ENCODE data around the gene PIK3C2G. TPM values are rescaled to one million over a fixed set of nuclear protein-coding genes. Genes with fewer than 3 reads are reported as not detected.

Gene PIK3C2G
- total and polyA plus RNA-seq, 2 of the 13 experiments (the other 11 are each of a cell fraction or from before 2014, with no cell fraction given), result not detected

DNA sequence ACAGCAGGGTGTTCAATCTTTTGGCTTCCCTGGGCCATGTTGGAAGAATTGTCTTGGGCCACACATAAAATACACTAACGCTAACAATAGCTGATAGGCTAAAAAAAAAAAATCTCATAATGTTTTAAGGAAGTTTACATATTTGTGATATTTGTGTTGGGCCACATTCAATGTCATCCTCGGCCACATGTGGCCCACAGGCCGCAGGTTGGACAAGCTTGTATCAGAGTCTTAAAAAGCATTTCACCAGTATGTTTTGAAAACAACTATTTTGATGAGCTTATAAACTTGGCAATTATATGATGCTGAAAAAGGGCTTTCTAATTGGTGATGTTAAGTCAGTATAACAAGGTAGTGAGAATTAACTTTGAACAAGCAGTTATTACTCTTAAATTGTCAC is 78.9 kb downstream of the PIK3C2G start:
- DNase-seq (ENCODE audit: low spot score) (no peak), ATAC-seq (no peak), FAIRE-seq (no peak)
- WGBS (ENCODE audit: low lambda C conversion rate), result 3% methylated on average over 3 of the region's 3 CpGs
- H3K4me3 ChIP-seq (replicated peaks in 1 of 3; ENCODE audit: insufficient read depth in 1 of 3, low read depth in 2 of 3, low read length in 3 of 3), result no peak overlapping the region
- H4K20me1 ChIP-seq (ENCODE audit: insufficient read depth, low read length), result no peaks in the 10 kb centered on the region
- no peak overlapping the region for H3K9ac ChIP-seq (ENCODE audit: insufficient read depth, low read depth, low read length)
- no peaks in the 10 kb centered on the region for H3K36me3 ChIP-seq (replicated peaks in 1 of 2; ENCODE audit: control insufficient read depth in 1 of 2, insufficient read depth in 2 of 2, low read length in 2 of 2)
- H3K4me1 ChIP-seq (ENCODE audit: insufficient read depth, low read length), result no peaks in the 10 kb centered on the region
- CTCF ChIA-PET (ENCODE audit: low intra/inter-chr PET ratio, low total read pairs), result no interaction called here
- intact Hi-C loops (cut with micrococcal nuclease; ENCODE audit: unreplicated experiment), result no loop called here
- no peak overlapping the region for H3K27ac ChIP-seq (ENCODE audit: extremely low read length, insufficient read depth, low read length)
- H3K27me3 ChIP-seq (ENCODE audit: control insufficient read depth in 1 of 2, insufficient read depth in 2 of 2, low read length in 2 of 2), result no peaks in the 10 kb centered on the region
- H3K79me2 ChIP-seq (ENCODE audit: insufficient read depth, low read length), result no peaks in the 10 kb centered on the region
- BruUV-seq (replicated peaks), result no TSS peak
- H3K4me2 ChIP-seq (ENCODE audit: low read depth, low read length), result no peak overlapping the region
- in situ Hi-C loops (cut with HindIII; ENCODE audit: extremely low pct_ligation_motif_present, low pct_unique_long_range_greater_than_20kb), result no loop called here
- no peaks in the 10 kb centered on the region for H3K9me3 ChIP-seq (ENCODE audit: low read length)
- POLR2A ChIA-PET, result no interaction called here
- no peak overlapping the region for H2AFZ ChIP-seq (ENCODE audit: low read length)
- TF ChIP-seq, protein P1, sequence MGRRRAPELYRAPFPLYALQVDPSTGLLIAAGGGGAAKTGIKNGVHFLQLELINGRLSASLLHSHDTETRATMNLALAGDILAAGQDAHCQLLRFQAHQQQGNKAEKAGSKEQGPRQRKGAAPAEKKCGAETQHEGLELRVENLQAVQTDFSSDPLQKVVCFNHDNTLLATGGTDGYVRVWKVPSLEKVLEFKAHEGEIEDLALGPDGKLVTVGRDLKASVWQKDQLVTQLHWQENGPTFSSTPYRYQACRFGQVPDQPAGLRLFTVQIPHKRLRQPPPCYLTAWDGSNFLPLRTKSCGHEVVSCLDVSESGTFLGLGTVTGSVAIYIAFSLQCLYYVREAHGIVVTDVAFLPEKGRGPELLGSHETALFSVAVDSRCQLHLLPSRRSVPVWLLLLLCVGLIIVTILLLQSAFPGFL (CRISPR knock-in tag; IDR thresholded peaks at IDR 0.05), result no peak
- TF ChIP-seq FOXK1 (CRISPR knock-in tag; IDR thresholded peaks at IDR 0.05; ENCODE audit: borderline replicate concordance, low read depth), result no peak
- TF ChIP-seq, protein P2, sequence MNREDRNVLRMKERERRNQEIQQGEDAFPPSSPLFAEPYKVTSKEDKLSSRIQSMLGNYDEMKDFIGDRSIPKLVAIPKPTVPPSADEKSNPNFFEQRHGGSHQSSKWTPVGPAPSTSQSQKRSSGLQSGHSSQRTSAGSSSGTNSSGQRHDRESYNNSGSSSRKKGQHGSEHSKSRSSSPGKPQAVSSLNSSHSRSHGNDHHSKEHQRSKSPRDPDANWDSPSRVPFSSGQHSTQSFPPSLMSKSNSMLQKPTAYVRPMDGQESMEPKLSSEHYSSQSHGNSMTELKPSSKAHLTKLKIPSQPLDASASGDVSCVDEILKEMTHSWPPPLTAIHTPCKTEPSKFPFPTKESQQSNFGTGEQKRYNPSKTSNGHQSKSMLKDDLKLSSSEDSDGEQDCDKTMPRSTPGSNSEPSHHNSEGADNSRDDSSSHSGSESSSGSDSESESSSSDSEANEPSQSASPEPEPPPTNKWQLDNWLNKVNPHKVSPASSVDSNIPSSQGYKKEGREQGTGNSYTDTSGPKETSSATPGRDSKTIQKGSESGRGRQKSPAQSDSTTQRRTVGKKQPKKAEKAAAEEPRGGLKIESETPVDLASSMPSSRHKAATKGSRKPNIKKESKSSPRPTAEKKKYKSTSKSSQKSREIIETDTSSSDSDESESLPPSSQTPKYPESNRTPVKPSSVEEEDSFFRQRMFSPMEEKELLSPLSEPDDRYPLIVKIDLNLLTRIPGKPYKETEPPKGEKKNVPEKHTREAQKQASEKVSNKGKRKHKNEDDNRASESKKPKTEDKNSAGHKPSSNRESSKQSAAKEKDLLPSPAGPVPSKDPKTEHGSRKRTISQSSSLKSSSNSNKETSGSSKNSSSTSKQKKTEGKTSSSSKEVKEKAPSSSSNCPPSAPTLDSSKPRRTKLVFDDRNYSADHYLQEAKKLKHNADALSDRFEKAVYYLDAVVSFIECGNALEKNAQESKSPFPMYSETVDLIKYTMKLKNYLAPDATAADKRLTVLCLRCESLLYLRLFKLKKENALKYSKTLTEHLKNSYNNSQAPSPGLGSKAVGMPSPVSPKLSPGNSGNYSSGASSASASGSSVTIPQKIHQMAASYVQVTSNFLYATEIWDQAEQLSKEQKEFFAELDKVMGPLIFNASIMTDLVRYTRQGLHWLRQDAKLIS (CRISPR knock-in tag; IDR thresholded peaks at IDR 0.05), result no peak
- TF ChIP-seq, protein P3, sequence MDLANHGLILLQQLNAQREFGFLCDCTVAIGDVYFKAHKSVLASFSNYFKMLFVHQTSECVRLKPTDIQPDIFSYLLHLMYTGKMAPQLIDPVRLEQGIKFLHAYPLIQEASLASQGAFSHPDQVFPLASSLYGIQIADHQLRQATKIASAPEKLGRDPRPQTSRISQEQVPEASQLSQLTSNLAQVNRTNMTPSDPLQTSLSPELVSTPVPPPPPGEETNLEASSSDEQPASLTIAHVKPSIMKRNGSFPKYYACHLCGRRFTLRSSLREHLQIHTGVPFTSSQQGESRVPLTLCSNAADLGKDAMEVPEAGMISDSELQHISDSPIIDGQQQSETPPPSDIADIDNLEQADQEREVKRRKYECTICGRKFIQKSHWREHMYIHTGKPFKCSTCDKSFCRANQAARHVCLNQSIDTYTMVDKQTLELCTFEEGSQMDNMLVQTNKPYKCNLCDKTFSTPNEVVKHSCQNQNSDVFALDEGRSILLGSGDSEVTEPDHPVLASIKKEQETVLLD (CRISPR knock-in tag; IDR thresholded peaks at IDR 0.05; ENCODE audit: low read depth), result no peak
- TF ChIP-seq, protein P4, sequence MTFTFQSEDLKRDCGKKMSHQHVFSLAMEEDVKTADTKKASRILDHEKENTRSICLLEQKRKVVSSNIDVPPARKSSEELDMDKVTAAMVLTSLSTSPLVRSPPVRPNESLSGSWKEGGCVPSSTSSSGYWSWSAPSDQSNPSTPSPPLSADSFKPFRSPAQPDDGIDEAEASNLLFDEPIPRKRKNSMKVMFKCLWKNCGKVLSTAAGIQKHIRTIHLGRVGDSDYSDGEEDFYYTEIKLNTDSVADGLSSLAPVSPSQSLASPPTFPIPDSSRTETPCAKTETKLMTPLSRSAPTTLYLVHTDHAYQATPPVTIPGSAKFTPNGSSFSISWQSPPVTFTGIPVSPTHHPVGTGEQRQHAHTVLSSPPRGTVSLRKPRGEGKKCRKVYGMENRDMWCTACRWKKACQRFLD (CRISPR knock-in tag; IDR thresholded peaks at IDR 0.05; ENCODE audit: borderline replicate concordance), result no peak
- TF ChIP-seq, protein P5, sequence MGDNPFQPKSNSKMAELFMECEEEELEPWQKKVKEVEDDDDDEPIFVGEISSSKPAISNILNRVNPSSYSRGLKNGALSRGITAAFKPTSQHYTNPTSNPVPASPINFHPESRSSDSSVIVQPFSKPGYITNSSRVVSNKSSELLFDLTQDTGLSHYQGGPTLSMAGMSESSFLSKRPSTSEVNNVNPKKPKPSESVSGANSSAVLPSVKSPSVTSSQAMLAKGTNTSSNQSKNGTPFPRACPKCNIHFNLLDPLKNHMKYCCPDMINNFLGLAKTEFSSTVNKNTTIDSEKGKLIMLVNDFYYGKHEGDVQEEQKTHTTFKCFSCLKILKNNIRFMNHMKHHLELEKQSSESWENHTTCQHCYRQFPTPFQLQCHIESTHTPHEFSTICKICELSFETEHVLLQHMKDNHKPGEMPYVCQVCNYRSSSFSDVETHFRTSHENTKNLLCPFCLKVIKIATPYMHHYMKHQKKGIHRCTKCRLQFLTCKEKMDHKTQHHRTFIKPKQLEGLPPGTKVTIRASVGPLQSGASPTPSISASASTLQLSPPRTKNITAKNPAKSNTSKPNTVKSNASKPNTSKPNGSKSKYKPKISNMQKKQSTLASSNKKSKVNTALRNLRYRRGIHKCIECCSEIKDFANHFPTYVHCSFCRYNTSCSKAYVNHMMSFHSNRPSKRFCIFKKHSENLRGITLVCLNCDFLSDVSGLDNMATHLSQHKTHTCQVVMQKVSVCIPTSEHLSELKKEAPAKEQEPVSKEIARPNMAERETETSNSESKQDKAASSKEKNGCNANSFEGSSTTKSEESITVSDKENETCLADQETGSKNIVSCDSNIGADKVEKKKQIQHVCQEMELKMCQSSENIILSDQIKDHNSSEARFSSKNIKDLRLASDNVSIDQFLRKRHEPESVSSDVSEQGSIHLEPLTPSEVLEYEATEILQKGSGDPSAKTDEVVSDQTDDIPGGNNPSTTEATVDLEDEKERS (CRISPR knock-in tag; IDR thresholded peaks at IDR 0.05), result no peak
- TF ChIP-seq ZKSCAN8 (CRISPR knock-in tag; IDR thresholded peaks at IDR 0.05; ENCODE audit: borderline replicate concordance), result no peak
- TF ChIP-seq ZSCAN20 (CRISPR knock-in tag; IDR thresholded peaks at IDR 0.05; ENCODE audit: borderline replicate concordance), result no peak
- TF ChIP-seq ELF4 (CRISPR knock-in tag; IDR thresholded peaks at IDR 0.05; ENCODE audit: borderline replicate concordance), result no peak
- no peak for TF ChIP-seq BHLHE40 (IDR thresholded peaks at IDR 0.05; ENCODE audit: low read length)
- no peak for TF ChIP-seq EP300 (IDR thresholded peaks at IDR 0.05; ENCODE audit: low read depth in 2 of 2, low read length in 2 of 2)
- no peak for TF ChIP-seq EP300 (CRISPR knock-in tag; IDR thresholded peaks at IDR 0.05; ENCODE audit: borderline replicate concordance)
- TF ChIP-seq HIVEP1 (CRISPR knock-in tag; IDR thresholded peaks at IDR 0.05), result no peak
- TF ChIP-seq GATAD2A (CRISPR knock-in tag; IDR thresholded peaks at IDR 0.05), result no peak
- no peak for TF ChIP-seq ZNF546 (CRISPR knock-in tag; conservative IDR thresholded peaks at IDR 0.05)
